Smooth muscle cell (in vitro differentiated cells): ENCODE measurements around the gene MARCKSL1. TPM values are rescaled to one million over a fixed set of nuclear protein-coding genes. Genes with fewer than 3 reads are reported as not detected.

Experiments
- DNase-seq: peaks from one replicate; lab custom pipeline; 2025; ENCODE audit not compliant: unreplicated experiment; lab: John Stamatoyannopoulos, UW
- H2AFZ ChIP-seq: fragments of 200-600 bp; sonication (generic); 2 replicates; pipeline ENCODE4 v1.6.0; 2016; ENCODE audit warnings: antibody characterized with exemption, low read depth, mild to moderate bottlenecking
- H3F3A ChIP-seq: fragments of 200-600 bp; sonication (generic); 2 replicates; pipeline ENCODE4 v1.6.0; 2017; ENCODE audit warnings: antibody characterized with exemption, low read depth
- H3K27ac ChIP-seq: fragments of 200-600 bp; sonication (generic); 2 replicates; pipeline ENCODE4 v1.5.1; 2016; ENCODE audit warnings: low read depth, mild to moderate bottlenecking
- H3K27me3 ChIP-seq: fragments of 200-600 bp; sonication (generic); 2 replicates; pipeline ENCODE4 v1.6.1; 2016; ENCODE audit warnings: low read depth, mild to moderate bottlenecking
- H3K36me3 ChIP-seq: fragments of 200-600 bp; sonication (generic); 2 replicates; pipeline ENCODE4 v1.5.1; 2016; ENCODE audit warnings: low read depth
- H3K4me1 ChIP-seq: fragments of 200-600 bp; sonication (generic); 2 replicates; pipeline ENCODE4 v1.5.1; 2016; ENCODE audit warnings: low read depth
- H3K4me2 ChIP-seq: fragments of 200-600 bp; sonication (generic); 2 replicates; pipeline ENCODE4 v1.6.0; 2016; ENCODE audit warnings: mild to moderate bottlenecking
- H3K4me3 ChIP-seq: fragments of 200-600 bp; sonication (generic); 2 replicates; pipeline ENCODE4 v1.5.1; 2016; ENCODE audit warnings: mild to moderate bottlenecking
- H3K79me2 ChIP-seq: fragments of 200-600 bp; sonication (generic); 2 replicates; pipeline ENCODE4 v1.6.0; 2016; ENCODE audit warnings: low read depth, mild to moderate bottlenecking
- H3K9ac ChIP-seq: fragments of 200-600 bp; sonication (generic); 2 replicates; pipeline ENCODE4 v1.6.0; 2016; ENCODE audit warnings: low read depth
- H3K9me3 ChIP-seq: fragments of 200-600 bp; sonication (generic); replicated peaks from 2 replicates; pipeline ENCODE4 v1.5.1; 2016; ENCODE audit warnings: low read depth
- H4K20me1 ChIP-seq: fragments of 200-600 bp; sonication (generic); 2 replicates; pipeline ENCODE4 v1.6.0; 2016; ENCODE audit warnings: low read depth
- CTCF ChIP-seq: fragments of 200-600 bp; sonication (generic); IDR thresholded peaks from 2 replicates; pipeline ENCODE4 v1.5.1; 2017; ENCODE audit warnings: borderline replicate concordance, mild to moderate bottlenecking, antibody characterized with exemption; ENCODE audit not compliant: insufficient read depth, poor library complexity, severe bottlenecking
- WGBS: methylation state at CpG from one replicate; pipeline ENCODE4 v1.1.7; 2016; ENCODE audit warnings: low lambda C conversion rate; 5-methylcytosine and 5-hydroxymethylcytosine counted together
- polyA plus RNA-seq: library from polyadenylated mRNA; unstranded; fragments of >200 nt; fragmentation: Nextera tagmentation; extraction: Ambion mirVana; gene quantifications from 2 replicates; pipeline ENCODE4 v1.2.1, GENCODE V29; 2016
- total RNA-seq: library from RNA; depleted of rRNA; stranded (reverse); fragments of >200 nt; gene quantifications from 2 replicates; pipeline ENCODE4 v1.2.3, GENCODE V29; 2014

Gene MARCKSL1
- total RNA-seq (108 and 126 TPM in 2 replicates), polyA plus RNA-seq (358 and 389 TPM in 2 replicates)

GRCh38 chr1:32335790-32336590 is at the start of gene MARCKSL1:
MARCKSL1 (minus strand) TSS chr1:32336233; CDS start chr1:32336033, 200 bp downstream.
- Histone ChIP-seq H2AFZ (no peak within 1 kb of the TSS), H3K79me2 (peaks cover 24% of the 10 kb centered on the region), H3K4me3 (peak within 1 kb of the TSS; percentile 99), H3F3A (peaks cover 22% of the 10 kb centered on the region), H4K20me1 (peaks cover 44% of the 10 kb centered on the region), H3K4me2 (peak within 1 kb of the TSS; percentile 99), H3K9me3 (no peaks in the 10 kb centered on the region), H3K27ac (peak within 1 kb of the TSS; percentile 64), H3K36me3 (no peaks in the 10 kb centered on the region), H3K4me1 (peaks cover 46% of the 10 kb centered on the region), H3K27me3 (no peaks in the 10 kb centered on the region), H3K9ac (peak within 1 kb of the TSS; percentile 95)
- no peak for TF ChIP-seq CTCF
- DNase-seq = peak; percentile 65
- WGBS = 0% methylated on average over 10 of the region's 95 CpGs

- DNase-seq = no peak
- Histone ChIP-seq H3K4me3 (no peak overlapping the region), H3K4me2 (no peak overlapping the region), H3F3A (no peaks in the 10 kb centered on the region), H4K20me1 (peaks cover 8% of the 10 kb centered on the region), H3K9me3 (no peaks in the 10 kb centered on the region), H2AFZ (no peak overlapping the region), H3K79me2 (no peaks in the 10 kb centered on the region), H3K36me3 (peaks cover 3% of the 10 kb centered on the region), H3K9ac (no peak overlapping the region), H3K27ac (no peak overlapping the region), H3K27me3 (no peaks in the 10 kb centered on the region), H3K4me1 (no peaks in the 10 kb centered on the region)
- TF ChIP-seq CTCF = no peak
- WGBS = 95% methylated on average over 9 of the region's 9 CpGs
These were observed 44.0 kb upstream of the MARCKSL1 start for GRCh38 chr1:32380057-32380456.

GRCh38 chr1:32377541-32378220 is 41.6 kb upstream of the MARCKSL1 start:
- Histone ChIP-seq H3K79me2 (no peaks in the 10 kb centered on the region), H3K27me3 (no peaks in the 10 kb centered on the region), H3K4me3 (no peak overlapping the region), H3K4me1 (no peaks in the 10 kb centered on the region), H2AFZ (no peak overlapping the region), H3K9ac (no peak overlapping the region), H3K27ac (peak overlapping the region; percentile 38), H3F3A (no peaks in the 10 kb centered on the region), H3K9me3 (no peaks in the 10 kb centered on the region), H3K36me3 (peaks cover 3% of the 10 kb centered on the region), H3K4me2 (no peak overlapping the region), H4K20me1 (no peaks in the 10 kb centered on the region)
- TF ChIP-seq CTCF = no peak
- WGBS = 89% methylated on average over 12 of the region's 12 CpGs
- DNase-seq = no peak
